IPS-20b (cell line): ENCODE measurements around the gene PRKG1.

ENCODE experiments used
- H3K27ac ChIP-seq: one replicate; pipeline ENCODE4 v1.5.1; 2013; ENCODE audit warnings: low read length
- H3K27me3 ChIP-seq: 2 replicates; pipeline ENCODE4 v1.6.1; 2013; ENCODE audit warnings: mild to moderate bottlenecking, low read length, inconsistent platforms; ENCODE audit not compliant: insufficient read depth
- H3K36me3 ChIP-seq: 2 replicates; pipeline ENCODE4 v1.6.1; 2013; ENCODE audit warnings: low read depth, mild to moderate bottlenecking, inconsistent platforms, low read length, moderate library complexity; ENCODE audit not compliant: insufficient read depth
- H3K4me1 ChIP-seq: 2 replicates; pipeline ENCODE4 v1.6.1; 2013; ENCODE audit warnings: mild to moderate bottlenecking, control low read depth, inconsistent platforms, low read length, moderate library complexity; ENCODE audit not compliant: insufficient read depth
- H3K4me3 ChIP-seq: 2 replicates; pipeline ENCODE4 v1.5.1; 2013; ENCODE audit warnings: mild to moderate bottlenecking, low read length, inconsistent platforms
- H3K9ac ChIP-seq: 2 replicates; pipeline ENCODE4 v1.6.1; 2013; ENCODE audit warnings: low read depth, mild to moderate bottlenecking, inconsistent platforms, low read length, moderate library complexity
- H3K9me3 ChIP-seq: 2 replicates; pipeline ENCODE4 v1.6.1; 2013; ENCODE audit warnings: mild to moderate bottlenecking, low read depth, low read length, inconsistent platforms; ENCODE audit not compliant: insufficient read depth

The PRKG1 gene

DNA sequence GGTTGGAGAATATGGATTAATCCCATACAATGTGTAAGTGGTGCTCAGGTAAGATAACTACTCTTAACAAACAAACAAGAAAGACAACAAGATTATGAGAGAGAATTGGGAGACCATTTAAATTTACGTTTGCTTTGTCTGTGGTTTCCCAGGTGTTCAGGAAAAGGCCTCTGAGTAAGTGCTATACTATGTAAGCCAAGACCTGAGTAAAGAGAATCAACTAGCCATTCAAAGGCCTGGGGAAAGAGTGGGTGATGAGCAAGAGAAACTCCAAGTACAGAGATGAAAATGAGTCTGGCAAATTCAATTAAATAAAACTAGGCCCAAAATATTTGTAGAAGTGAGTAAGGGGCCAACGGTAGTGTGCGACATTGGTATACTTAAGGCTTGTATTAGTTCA is 615.2 kb downstream of the PRKG1 start:
- Histone ChIP-seq H3K27me3 (no peaks in the 10 kb centered on the region), H3K4me3 (no peak overlapping the region), H3K4me1 (peaks cover 5% of the 10 kb centered on the region; the same call in 1 of the 2 replicates), H3K9me3 (no peaks in the 10 kb centered on the region; the same call in 1 of the 2 replicates), H3K36me3 (no peaks in the 10 kb centered on the region), H3K9ac (no peak overlapping the region), H3K27ac (no peak overlapping the region)

DNA sequence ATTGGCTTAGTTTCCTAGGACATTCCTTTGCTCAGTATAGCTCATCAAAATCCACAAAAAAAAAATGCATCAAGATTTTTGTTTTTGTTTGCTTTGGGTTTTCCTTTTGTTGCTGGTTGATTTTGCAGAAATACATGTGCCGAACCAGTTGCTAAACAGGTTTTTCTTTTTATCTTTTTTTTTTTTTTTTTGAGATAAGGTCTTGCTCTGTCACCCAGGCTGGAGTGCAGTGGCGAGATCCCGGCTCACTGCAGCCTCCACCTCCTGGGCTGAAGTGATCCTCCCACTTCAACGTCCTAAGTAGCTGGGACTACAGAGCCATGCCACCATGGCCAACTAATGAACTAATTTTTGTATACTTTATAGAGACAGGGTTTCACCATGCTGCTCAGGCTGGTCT is 616.8 kb downstream of the PRKG1 start:
- Histone ChIP-seq H3K36me3 (peaks cover 6% of the 10 kb centered on the region; the same call in 1 of the 2 replicates), H3K9me3 (no peaks in the 10 kb centered on the region; the same call in 1 of the 2 replicates), H3K9ac (no peak overlapping the region), H3K4me1 (peaks cover 3% of the 10 kb centered on the region; the same call in 1 of the 2 replicates), H3K27ac (no peak overlapping the region), H3K27me3 (no peaks in the 10 kb centered on the region), H3K4me3 (no peak overlapping the region)

GRCh38 chr10:51694086-51694768 is 619.9 kb downstream of the PRKG1 start:
- Histone ChIP-seq H3K36me3 (peaks cover 29% of the 10 kb centered on the region), H3K27me3 (no peaks in the 10 kb centered on the region), H3K4me3 (no peak overlapping the region), H3K4me1 (peaks cover 10% of the 10 kb centered on the region; the same call in 1 of the 2 replicates), H3K27ac (no peak overlapping the region), H3K9me3 (no peaks in the 10 kb centered on the region), H3K9ac (no peak overlapping the region)

DNA sequence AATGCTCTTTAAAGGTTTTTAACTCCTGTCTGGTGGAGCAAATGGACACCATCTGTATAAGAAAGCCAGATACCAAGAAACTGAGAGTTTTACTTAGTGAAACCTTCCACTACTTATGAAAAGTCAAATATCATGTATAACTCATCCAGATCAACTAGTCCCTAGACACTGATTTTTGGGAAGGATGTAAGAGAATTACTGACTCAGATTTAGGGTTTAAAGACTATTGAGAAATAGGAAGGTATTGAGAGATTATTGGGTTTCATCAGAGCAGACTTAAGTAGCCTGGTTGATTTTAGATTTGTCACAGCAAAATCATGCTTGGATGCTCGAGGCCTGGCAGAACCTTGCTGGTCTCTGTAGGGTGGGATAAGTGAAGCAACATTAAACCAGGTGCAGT is 622.0 kb downstream of the PRKG1 start:
- H3K4me3 ChIP-seq: no peak overlapping the region
- no peak overlapping the region for H3K27ac ChIP-seq
- H3K36me3 ChIP-seq: peaks cover 29% of the 10 kb centered on the region
- H3K27me3 ChIP-seq: no peaks in the 10 kb centered on the region
- H3K9me3 ChIP-seq: no peaks in the 10 kb centered on the region
- peaks cover 15% of the 10 kb centered on the region; the same call in 1 of the 2 replicates for H3K4me1 ChIP-seq
- H3K9ac ChIP-seq: no peak overlapping the region

DNA sequence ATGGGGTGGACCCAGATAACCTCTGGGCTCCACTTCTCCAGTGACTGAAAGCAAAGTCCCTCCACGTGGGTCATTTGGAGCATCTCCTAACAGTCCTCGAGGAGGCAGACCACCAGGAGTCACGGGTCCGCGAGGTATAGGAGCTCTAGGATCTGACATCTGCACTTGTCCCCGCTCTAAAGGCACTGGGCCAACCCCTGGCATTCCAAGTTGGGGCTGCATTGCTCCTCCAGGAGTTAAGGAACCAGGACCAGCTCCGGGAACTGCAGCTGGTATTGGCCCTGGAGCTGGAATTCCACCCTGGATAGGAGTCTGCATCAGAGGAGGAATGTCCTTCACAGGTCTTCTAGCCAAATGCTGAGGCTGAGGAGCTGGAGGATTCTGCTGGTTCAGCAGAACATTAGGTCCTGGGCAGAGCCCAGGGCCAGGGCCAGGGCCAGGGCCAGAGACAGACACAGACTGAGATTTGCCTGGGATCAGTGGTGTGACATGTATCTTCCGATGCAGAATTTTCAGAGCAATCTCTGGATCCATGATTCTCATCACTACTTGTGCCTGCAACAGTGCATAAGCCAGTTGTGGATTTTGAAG is 624.3 kb downstream of the PRKG1 start:
- Histone ChIP-seq H3K36me3 (peaks cover 29% of the 10 kb centered on the region), H3K4me3 (peak overlapping the region; percentile 93), H3K4me1 (peaks cover 15% of the 10 kb centered on the region; the same call in 1 of the 2 replicates), H3K9me3 (no peaks in the 10 kb centered on the region), H3K27ac (peak overlapping the region; percentile 97), H3K27me3 (no peaks in the 10 kb centered on the region), H3K9ac (peak overlapping the region; percentile 95)

DNA sequence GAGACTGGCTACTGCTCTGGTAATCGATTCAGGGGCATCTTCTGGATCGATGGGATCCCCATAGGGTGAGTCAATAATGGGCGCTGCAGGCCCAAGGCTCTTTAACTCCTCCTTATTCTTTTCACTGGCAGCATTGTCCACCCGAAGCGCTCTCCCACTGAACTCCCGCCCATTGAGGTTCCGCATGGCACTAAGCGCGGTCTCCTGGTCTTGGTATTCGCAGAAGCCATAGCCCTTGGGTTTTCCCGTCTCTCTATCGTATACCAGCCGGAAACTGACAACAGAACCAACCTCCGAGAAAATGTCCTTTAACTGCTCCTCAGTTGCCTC is 624.8 kb downstream of the PRKG1 start:
- Histone ChIP-seq H3K4me3 (peak overlapping the region; percentile 93), H3K27me3 (no peaks in the 10 kb centered on the region), H3K9ac (peak overlapping the region; percentile 95), H3K36me3 (peaks cover 29% of the 10 kb centered on the region), H3K9me3 (no peaks in the 10 kb centered on the region), H3K27ac (peak overlapping the region; percentile 97), H3K4me1 (peaks cover 15% of the 10 kb centered on the region; the same call in 1 of the 2 replicates)

- peaks cover 29% of the 10 kb centered on the region for H3K36me3 ChIP-seq
- H3K4me3 ChIP-seq: peak within 1 kb of the TSS; percentile 93
- peaks cover 15% of the 10 kb centered on the region; the same call in 1 of the 2 replicates for H3K4me1 ChIP-seq
Observed at GRCh38 chr10:51699475-51700227, 625.4 kb downstream of the PRKG1 start, which contains the start of gene CSTF2T. TSS of gene CSTF2T (minus strand) at chr10:51699595. CDS start at chr10:51699549, 46 bp downstream.

GRCh38 chr10:51700228-51700817 is 626.0 kb downstream of the PRKG1 start:
- Histone ChIP-seq H3K4me1 (peaks cover 15% of the 10 kb centered on the region; the same call in 1 of the 2 replicates), H3K9me3 (no peaks in the 10 kb centered on the region), H3K27me3 (no peaks in the 10 kb centered on the region), H3K36me3 (peaks cover 29% of the 10 kb centered on the region), H3K27ac (peak overlapping the region; percentile 97), H3K4me3 (peak overlapping the region; percentile 93), H3K9ac (peak overlapping the region; percentile 95)

More at GRCh38 chr10:51699475-51700227, 625.4 kb downstream of the PRKG1 start, which contains the start of gene CSTF2T:
- H3K27me3 ChIP-seq: no peaks in the 10 kb centered on the region
- H3K27ac ChIP-seq: peak within 1 kb of the TSS; percentile 97
- no peaks in the 10 kb centered on the region for H3K9me3 ChIP-seq
- H3K9ac ChIP-seq: peak within 1 kb of the TSS; percentile 95

- H3K4me1 ChIP-seq: no peaks in the 10 kb centered on the region; the same call in 1 of the 2 replicates
- no peaks in the 10 kb centered on the region for H3K9me3 ChIP-seq
- no peak overlapping the region for H3K4me3 ChIP-seq
- no peak overlapping the region for H3K27ac ChIP-seq
- H3K27me3 ChIP-seq: no peaks in the 10 kb centered on the region
- H3K9ac ChIP-seq: no peak overlapping the region
- H3K36me3 ChIP-seq: no peaks in the 10 kb centered on the region
Observed at GRCh38 chr10:51705774-51706173, 631.5 kb downstream of the PRKG1 start.

GRCh38 chr10:51706225-51706624 is 631.9 kb downstream of the PRKG1 start:
- no peaks in the 10 kb centered on the region for H3K27me3 ChIP-seq
- no peak overlapping the region for H3K27ac ChIP-seq
- H3K36me3 ChIP-seq: no peaks in the 10 kb centered on the region
- no peak overlapping the region for H3K4me3 ChIP-seq
- no peaks in the 10 kb centered on the region; the same call in 1 of the 2 replicates for H3K4me1 ChIP-seq
- no peaks in the 10 kb centered on the region for H3K9me3 ChIP-seq
- H3K9ac ChIP-seq: no peak overlapping the region

DNA sequence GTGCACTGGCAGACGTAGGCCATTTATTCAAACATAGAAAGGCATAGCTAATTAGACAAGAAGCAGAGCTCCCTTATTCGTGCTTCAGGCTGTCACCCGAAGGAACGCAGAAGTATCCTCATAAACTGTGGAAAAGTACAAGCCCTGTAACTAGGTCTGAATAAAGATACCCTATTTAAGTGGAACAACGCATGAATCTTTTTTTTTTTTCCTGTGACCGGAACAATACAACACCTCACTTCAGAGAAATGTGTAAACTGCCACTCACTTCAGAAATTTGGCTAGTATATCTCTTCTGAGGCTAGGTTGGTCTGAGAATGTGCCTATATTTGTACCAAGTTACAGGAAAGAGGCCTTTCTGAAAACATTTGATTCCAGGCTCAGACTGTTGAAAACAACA is 633.1 kb downstream of the PRKG1 start:
- no peaks in the 10 kb centered on the region for H3K27me3 ChIP-seq
- no peak overlapping the region for H3K27ac ChIP-seq
- no peaks in the 10 kb centered on the region for H3K9me3 ChIP-seq
- H3K36me3 ChIP-seq: no peaks in the 10 kb centered on the region
- no peak overlapping the region for H3K4me3 ChIP-seq
- no peaks in the 10 kb centered on the region; the same call in 1 of the 2 replicates for H3K4me1 ChIP-seq
- H3K9ac ChIP-seq: no peak overlapping the region
